SU-DHL-6 (cell line): ENCODE results near the gene SPRR2E.
"Not testable (repeated sequence)": the region's sequence is repeated elsewhere in the genome, so short reads cannot be mapped to it uniquely, and the experiment has no call there.

Source experiments
- H2AFZ ChIP-seq: fragments of 200-600 bp; sonication (generic); 2 replicates; pipeline ENCODE4 v1.6.1; 2014; ENCODE audit warnings: low read depth, mild to moderate bottlenecking, moderate library complexity, mixed read lengths, antibody characterized with exemption, low read length; ENCODE audit not compliant: severe bottlenecking
- H3F3A ChIP-seq: fragments of 200-600 bp; shearing (Covaris generic); 2 replicates; pipeline ENCODE4 v1.6.0; 2016; ENCODE audit warnings: antibody characterized with exemption, mild to moderate bottlenecking; ENCODE audit not compliant: insufficient read depth
- H3K27ac ChIP-seq: fragments of 200-600 bp; sonication (generic); 2 replicates; pipeline ENCODE4 v1.5.1; 2016; ENCODE audit warnings: low read depth, mild to moderate bottlenecking, low read length, moderate library complexity, mixed read lengths
- H3K27me3 ChIP-seq: fragments of 200-600 bp; sonication (generic), shearing (Covaris generic); 2 replicates; pipeline ENCODE4 v1.6.0; 2014; ENCODE audit warnings: mild to moderate bottlenecking, low read length
- H3K36me3 ChIP-seq: fragments of 200-600 bp; sonication (generic); 2 replicates; pipeline ENCODE4 v1.6.1; 2014; ENCODE audit warnings: mild to moderate bottlenecking, low read length, mixed read lengths
- H3K4me2 ChIP-seq: fragments of 300-600, 200-600 bp; shearing (Covaris generic), sonication (generic); 2 replicates; pipeline ENCODE4 v1.6.0; 2014; ENCODE audit warnings: low read length, low read depth, mild to moderate bottlenecking; ENCODE audit not compliant: poor library complexity, severe bottlenecking
- H3K4me3 ChIP-seq: fragments of 200-600 bp; sonication (generic); 2 replicates; pipeline ENCODE4 v1.5.1; 2014; ENCODE audit warnings: antibody characterized with exemption, low read length, mild to moderate bottlenecking, mixed read lengths; ENCODE audit not compliant: insufficient read depth, poor library complexity, severe bottlenecking
- H3K79me2 ChIP-seq: fragments of 200-600 bp; sonication (generic); 2 replicates; pipeline ENCODE4 v1.6.1; 2014; ENCODE audit warnings: mild to moderate bottlenecking, low read length, moderate library complexity; ENCODE audit not compliant: insufficient read depth
- H3K9ac ChIP-seq: fragments of 200-600 bp; sonication (generic); 2 replicates; pipeline ENCODE4 v1.7.0; 2014; ENCODE audit warnings: mild to moderate bottlenecking, low read length
- H3K9me2 ChIP-seq: fragments of 200-600 bp; sonication (generic); replicated peaks from 2 replicates; pipeline ENCODE4 v1.6.1; 2014; ENCODE audit warnings: low read length; ENCODE audit not compliant: insufficient read depth
- H3K9me3 ChIP-seq: fragments of 200-600 bp; sonication (generic); 2 replicates; pipeline ENCODE4 v1.6.1; 2014; ENCODE audit warnings: low read length, mixed read lengths; ENCODE audit not compliant: insufficient read depth
- H4K20me1 ChIP-seq: fragments of 200-600 bp; sonication (generic); 2 replicates; pipeline ENCODE4 v1.6.1; 2014; ENCODE audit warnings: low read depth, mild to moderate bottlenecking, antibody characterized with exemption, low read length, moderate library complexity, mixed read lengths
- CTCF ChIP-seq: fragments of 200-600 bp; sonication (generic); IDR thresholded peaks from one replicate; pipeline ENCODE4 v1.5.1; 2017; ENCODE audit warnings: antibody characterized with exemption, mild to moderate bottlenecking, low read length, moderate library complexity; ENCODE audit not compliant: insufficient read depth, poor library complexity, severe bottlenecking
- EZH2phosphoT487 ChIP-seq: fragments of 200-600 bp; sonication (generic), shearing (Covaris generic); conservative IDR thresholded peaks from 2 replicates; pipeline ENCODE4 v1.6.1; 2018; ENCODE audit warnings: mild to moderate bottlenecking, antibody characterized with exemption, low read length, moderate library complexity, mixed read lengths

The SPRR2E gene

GRCh38 chr1:153125536-153125935, 31.2 kb upstream of the SPRR2E start:
- no peak overlapping the region for H3K4me2 ChIP-seq
- H3K27me3 ChIP-seq = no peaks in the 10 kb centered on the region
- no peaks in the 10 kb centered on the region for H3F3A ChIP-seq
- H3K9ac ChIP-seq = no peak overlapping the region
- H4K20me1 ChIP-seq = no peaks in the 10 kb centered on the region
- H3K27ac ChIP-seq = no peak overlapping the region
- H3K79me2 ChIP-seq = no peaks in the 10 kb centered on the region
- H3K9me3 ChIP-seq = no peaks in the 10 kb centered on the region
- H3K9me2 ChIP-seq = no peaks in the 10 kb centered on the region
- H3K4me3 ChIP-seq = no peak overlapping the region
- TF ChIP-seq EZH2phosphoT487 (no peak), CTCF (no peak)
- H3K36me3 ChIP-seq = no peaks in the 10 kb centered on the region
- H2AFZ ChIP-seq = no peak overlapping the region

- H3K9ac ChIP-seq, H3K79me2 ChIP-seq, H3K27ac ChIP-seq: not testable (repeated sequence)
These were observed 29.5 kb upstream of the SPRR2E start for GRCh38 chr1:153123793-153124192.

GRCh38 chr1:153122831-153123421, 28.6 kb upstream of the SPRR2E start:
- Histone ChIP-seq H3K36me3 (no peaks in the 10 kb centered on the region), H3K9me3 (no peaks in the 10 kb centered on the region), H2AFZ (no peak overlapping the region), H3K27me3 (no peaks in the 10 kb centered on the region), H3K27ac (no peak overlapping the region), H3F3A (no peaks in the 10 kb centered on the region), H3K9ac (no peak overlapping the region), H3K4me3 (no peak overlapping the region), H3K4me2 (no peak overlapping the region), H3K9me2 (no peaks in the 10 kb centered on the region), H4K20me1 (no peaks in the 10 kb centered on the region), H3K79me2 (no peaks in the 10 kb centered on the region)
- no peak for TF ChIP-seq CTCF
- no peak for TF ChIP-seq EZH2phosphoT487

More at GRCh38 chr1:153123793-153124192, 29.5 kb upstream of the SPRR2E start:
- H4K20me1 ChIP-seq, H3K9me2 ChIP-seq, H3K27me3 ChIP-seq, H3K4me2 ChIP-seq, H2AFZ ChIP-seq, H3F3A ChIP-seq, H3K36me3 ChIP-seq, H3K4me3 ChIP-seq, H3K9me3 ChIP-seq: not testable (repeated sequence)

GRCh38 chr1:153120945-153121344, 26.6 kb upstream of the SPRR2E start:
- Histone ChIP-seq H3K9me2 (no peaks in the 10 kb centered on the region), H3K9ac (no peak overlapping the region), H3K79me2 (no peaks in the 10 kb centered on the region), H3F3A (no peaks in the 10 kb centered on the region), H3K27me3 (no peaks in the 10 kb centered on the region), H3K36me3 (no peaks in the 10 kb centered on the region), H3K4me3 (no peak overlapping the region), H3K4me2 (no peak overlapping the region), H3K27ac (no peak overlapping the region), H3K9me3 (no peaks in the 10 kb centered on the region), H4K20me1 (no peaks in the 10 kb centered on the region), H2AFZ (no peak overlapping the region)
- TF ChIP-seq CTCF (no peak), EZH2phosphoT487 (no peak)
